CD14-positive monocyte (primary cell): ENCODE results near the gene OTULIN. TPM values are rescaled to one million over a fixed set of nuclear protein-coding genes. Genes with fewer than 3 reads are reported as not detected.

ENCODE experiments used
- DNase-seq, 3 donors: peaks; one replicate each; pipeline ENCODE4 v3.0.0-alpha.2; 2011 to 2022
- H2AFZ ChIP-seq: 2 replicates; pipeline ENCODE4 v1.6.0; 2012; ENCODE audit warnings: mild to moderate bottlenecking, low read depth, low read length, inconsistent platforms; ENCODE audit not compliant: insufficient read depth, poor library complexity, severe bottlenecking
- H3K27ac ChIP-seq, 2 donors: 1 replicate in 1 of 2; 2 replicates in 1 of 2; pipeline ENCODE4 v1.5.1; 2012 to 2013; ENCODE audit warnings: low read length in 2 of 2, control low read depth in 1 of 2, inconsistent platforms in 1 of 2, low read depth in 1 of 2, mild to moderate bottlenecking in 1 of 2
- H3K27me3 ChIP-seq, 2 donors: one replicate each; pipeline versions ENCODE4 v1.6.0 to v1.6.1; 2011 to 2013; ENCODE audit warnings: low read length in 2 of 2; ENCODE audit not compliant: control insufficient read depth in 2 of 2, insufficient read depth in 2 of 2
- H3K36me3 ChIP-seq, 2 donors: replicated peaks in 1 of 2; 1 replicate in 1 of 2; 2 replicates in 1 of 2; pipeline versions ENCODE4 v1.5.1 to v1.6.1; 2012 to 2013; ENCODE audit warnings: low read length in 2 of 2, control low read depth in 1 of 2, inconsistent platforms in 1 of 2, mild to moderate bottlenecking in 1 of 2; ENCODE audit not compliant: insufficient read depth in 2 of 2, control insufficient read depth in 1 of 2
- H3K4me1 ChIP-seq, 2 donors: 1 replicate in 1 of 2; 2 replicates in 1 of 2; pipeline versions ENCODE4 v1.5.1 to v1.6.1; 2012 to 2013; ENCODE audit warnings: low read length in 2 of 2, control low read depth in 1 of 2, inconsistent platforms in 1 of 2, mild to moderate bottlenecking in 1 of 2, moderate library complexity in 1 of 2; ENCODE audit not compliant: insufficient read depth in 2 of 2, control insufficient read depth in 1 of 2
- H3K4me2 ChIP-seq: replicated peaks from 2 replicates; pipeline ENCODE3; 2012; ENCODE audit warnings: low read length, moderate library complexity, mild to moderate bottlenecking; ENCODE audit not compliant: poor library complexity, severe bottlenecking; ENCODE audit errors: extremely low read depth
- H3K4me3 ChIP-seq, 3 experiments: fragments of 200-600 bp in 1 of 3; sonication (generic) in 1 of 3; replicated peaks in 1 of 3; 1 replicate in 2 of 3; 2 replicates in 1 of 3; pipeline ENCODE4 v1.5.1; 2011 to 2013; ENCODE audit warnings: low read length in 3 of 3, mild to moderate bottlenecking in 3 of 3, control low read depth in 2 of 3, low read depth in 2 of 3, inconsistent platforms in 1 of 3, moderate library complexity in 1 of 3
- H3K79me2 ChIP-seq: 2 replicates; pipeline ENCODE4 v1.6.0; 2012; ENCODE audit warnings: mild to moderate bottlenecking, control low read depth, inconsistent platforms, low read length, moderate library complexity; ENCODE audit not compliant: insufficient read depth
- H3K9ac ChIP-seq: 2 replicates; pipeline ENCODE4 v1.6.0; 2017; ENCODE audit warnings: low read length, mild to moderate bottlenecking; ENCODE audit not compliant: insufficient read depth, poor library complexity, severe bottlenecking
- H3K9me3 ChIP-seq, 2 donors: replicated peaks in 1 of 2; 1 replicate in 1 of 2; 2 replicates in 1 of 2; pipeline versions ENCODE4 v1.5.1 to v1.6.1; 2012 to 2013; ENCODE audit warnings: low read length in 2 of 2, control low read depth in 1 of 2; ENCODE audit not compliant: control insufficient read depth in 1 of 2, insufficient read depth in 1 of 2
- H4K20me1 ChIP-seq: 2 replicates; pipeline ENCODE4 v1.6.0; 2012; ENCODE audit warnings: mild to moderate bottlenecking, low read length, control low read depth, moderate library complexity; ENCODE audit not compliant: insufficient read depth
- H3K27ac Mint-ChIP-seq, 7 donors: one replicate each; pipeline ENCODE4 v1.8.0; 2020; ENCODE audit warnings: mild to moderate bottlenecking in 7 of 7, mixed read lengths in 7 of 7, moderate library complexity in 6 of 7, inconsistent platforms in 2 of 7
- H3K27me3 Mint-ChIP-seq, 3 donors: one replicate each; pipeline ENCODE4 v1.8.0; 2021 to 2022; ENCODE audit warnings: low read depth in 3 of 3, mild to moderate bottlenecking in 3 of 3, mixed read lengths in 3 of 3, moderate library complexity in 3 of 3, inconsistent platforms in 1 of 3
- H3K36me3 Mint-ChIP-seq, 2 donors: one replicate each; pipeline ENCODE4 v1.8.0; 2020; ENCODE audit warnings: mixed read lengths in 2 of 2, inconsistent platforms in 1 of 2, mild to moderate bottlenecking in 1 of 2
- H3K4me1 Mint-ChIP-seq: one replicate; pipeline ENCODE4 v1.8.0; 2020; ENCODE audit warnings: mild to moderate bottlenecking, mixed read lengths
- H3K4me3 Mint-ChIP-seq, 2 donors: one replicate each; pipeline ENCODE4 v1.8.0; 2020; ENCODE audit warnings: mild to moderate bottlenecking in 2 of 2, mixed read lengths in 2 of 2, moderate library complexity in 1 of 2
- H3K9me3 Mint-ChIP-seq, 7 donors: one replicate each; pipeline ENCODE4 v1.8.0; 2020 to 2022; ENCODE audit warnings: mixed read lengths in 7 of 7, mild to moderate bottlenecking in 6 of 7, moderate library complexity in 6 of 7, inconsistent platforms in 2 of 7
- WGBS: methylation state at CpG from one replicate; pipeline ENCODE4 v1.1.5; 2013; ENCODE audit warnings: missing lambda C conversion rate; ENCODE audit not compliant: insufficient coverage; 5-methylcytosine and 5-hydroxymethylcytosine counted together
- intact Hi-C, 2 donors: fragments of 100-400 bp; cut with micrococcal nuclease; formaldehyde crosslinking; loops; one replicate each; pipeline versions ENCODE4 v1.15.0 to v1.15.1; 2023
- polyA plus RNA-seq, 3 donors: library from polyadenylated mRNA; depleted of rRNA in 1 of 3; unstranded in 2 of 3; stranded (reverse) in 1 of 3; fragments of 300-500 nt in 2 of 3; fragments of >200 nt in 1 of 3; fragmentation: Illumina TruSeq in 2 of 3; gene quantifications; 1 replicate in 2 of 3; 2 replicates in 1 of 3; pipeline ENCODE4 v1.2.3, GENCODE V29; 2012 to 2021
- TF ChIP-seq, protein P1 (sequence below): fragments of 200-600 bp; IDR thresholded peaks from one replicate; pipeline ENCODE4 v1.8.0; 2022; ENCODE audit warnings: antibody characterized with exemption, mild to moderate bottlenecking

Gene OTULIN
- polyA plus RNA-seq, 3 donors: 13.7 to 14.2 (median 14.0) TPM

DNA sequence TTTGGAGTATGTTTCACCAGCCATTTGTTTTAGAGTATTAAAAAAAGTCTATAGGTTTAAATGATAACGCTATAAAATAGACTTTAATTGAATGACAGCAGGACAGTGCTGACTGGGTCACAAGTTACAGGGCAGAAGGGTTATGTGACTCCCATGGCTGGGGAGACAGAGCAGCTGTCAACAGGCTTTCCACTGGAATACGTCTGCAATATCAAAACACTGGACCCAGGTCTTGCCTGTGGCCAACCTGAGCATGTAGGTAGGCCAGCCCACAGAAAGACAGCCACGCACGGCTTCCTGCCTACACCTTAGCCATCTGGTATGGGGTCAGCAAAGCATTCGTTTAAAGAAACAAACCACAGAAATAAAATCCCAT lies 80.7 kb downstream of the OTULIN start:
- H3K4me3 ChIP-seq: no peak overlapping the region
- no peak overlapping the region for H2AFZ ChIP-seq
- DNase-seq: no peak
- no peak overlapping the region for H3K4me3 Mint-ChIP-seq
- no peaks in the 10 kb centered on the region for H4K20me1 ChIP-seq
- H3K27ac Mint-ChIP-seq: no peak overlapping the region
- intact Hi-C loops: no loop called here
- peaks cover 0 to 15% of the 10 kb centered on the region in 2 donors for H3K36me3 Mint-ChIP-seq
- no peaks in the 10 kb centered on the region for H3K36me3 ChIP-seq
- peaks cover 0 to 2% (median 1%) of the 10 kb centered on the region in 3 donors for H3K27me3 Mint-ChIP-seq
- WGBS: 90% methylated on average over 2 of the region's 5 CpGs
- peaks cover 3% of the 10 kb centered on the region for H3K4me1 Mint-ChIP-seq
- H3K27ac ChIP-seq: no peak overlapping the region
- no peaks in the 10 kb centered on the region for H3K27me3 ChIP-seq
- H3K9ac ChIP-seq: no peak overlapping the region
- H3K79me2 ChIP-seq: no peaks in the 10 kb centered on the region
- H3K4me2 ChIP-seq: no peak overlapping the region
- H3K9me3 Mint-ChIP-seq: no peaks in the 10 kb centered on the region
- peaks cover 0 to 3% of the 10 kb centered on the region in 2 donors for H3K4me1 ChIP-seq
- H3K9me3 ChIP-seq: no peaks in the 10 kb centered on the region
- TF ChIP-seq, protein P1, sequence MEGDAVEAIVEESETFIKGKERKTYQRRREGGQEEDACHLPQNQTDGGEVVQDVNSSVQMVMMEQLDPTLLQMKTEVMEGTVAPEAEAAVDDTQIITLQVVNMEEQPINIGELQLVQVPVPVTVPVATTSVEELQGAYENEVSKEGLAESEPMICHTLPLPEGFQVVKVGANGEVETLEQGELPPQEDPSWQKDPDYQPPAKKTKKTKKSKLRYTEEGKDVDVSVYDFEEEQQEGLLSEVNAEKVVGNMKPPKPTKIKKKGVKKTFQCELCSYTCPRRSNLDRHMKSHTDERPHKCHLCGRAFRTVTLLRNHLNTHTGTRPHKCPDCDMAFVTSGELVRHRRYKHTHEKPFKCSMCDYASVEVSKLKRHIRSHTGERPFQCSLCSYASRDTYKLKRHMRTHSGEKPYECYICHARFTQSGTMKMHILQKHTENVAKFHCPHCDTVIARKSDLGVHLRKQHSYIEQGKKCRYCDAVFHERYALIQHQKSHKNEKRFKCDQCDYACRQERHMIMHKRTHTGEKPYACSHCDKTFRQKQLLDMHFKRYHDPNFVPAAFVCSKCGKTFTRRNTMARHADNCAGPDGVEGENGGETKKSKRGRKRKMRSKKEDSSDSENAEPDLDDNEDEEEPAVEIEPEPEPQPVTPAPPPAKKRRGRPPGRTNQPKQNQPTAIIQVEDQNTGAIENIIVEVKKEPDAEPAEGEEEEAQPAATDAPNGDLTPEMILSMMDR: no peak

GRCh38 chr5:14745753-14746152 lies 81.2 kb downstream of the OTULIN start:
- DNase-seq: no peak
- H3K4me2 ChIP-seq: no peak overlapping the region
- TF ChIP-seq, protein P1: no peak
- Mint-ChIP-seq H3K27ac (peak overlapping the region in 2 of 7 donors; percentile 13 to 36), H3K4me3 (no peak overlapping the region), H3K36me3 (peaks cover 1 to 18% of the 10 kb centered on the region in 2 donors), H3K27me3 (peaks cover 0 to 2% (median 1%) of the 10 kb centered on the region in 3 donors), H3K4me1 (no peaks in the 10 kb centered on the region), H3K9me3 (no peaks in the 10 kb centered on the region)
- no peaks in the 10 kb centered on the region for H3K36me3 ChIP-seq
- no peak overlapping the region for H3K4me3 ChIP-seq
- 92% methylated on average over 14 of the region's 14 CpGs for WGBS
- H3K27ac ChIP-seq: no peak overlapping the region
- no peaks in the 10 kb centered on the region for H3K27me3 ChIP-seq
- no peaks in the 10 kb centered on the region for H3K79me2 ChIP-seq
- no peak overlapping the region for H2AFZ ChIP-seq
- intact Hi-C loops: no loop called here
- no peaks in the 10 kb centered on the region for H3K9me3 ChIP-seq
- H3K9ac ChIP-seq: no peak overlapping the region
- no peaks in the 10 kb centered on the region for H4K20me1 ChIP-seq
- no peaks in the 10 kb centered on the region for H3K4me1 ChIP-seq
